MM.1S (cell line): ENCODE results near the gene HVCN1.

Source experiments
- EZH2phosphoT487 ChIP-seq: fragments of 300-600 bp; sonication (generic); IDR thresholded peaks from 2 replicates; pipeline ENCODE4 v1.6.1; 2018; ENCODE audit warnings: antibody characterized with exemption, low read length
- TF ChIP-seq, protein P1 (sequence below): fragments of 300-600 bp; sonication (generic); IDR thresholded peaks from 2 replicates; pipeline ENCODE4 v1.5.1; 2016; ENCODE audit warnings: antibody characterized with exemption, low read length, mixed read lengths

DNA sequence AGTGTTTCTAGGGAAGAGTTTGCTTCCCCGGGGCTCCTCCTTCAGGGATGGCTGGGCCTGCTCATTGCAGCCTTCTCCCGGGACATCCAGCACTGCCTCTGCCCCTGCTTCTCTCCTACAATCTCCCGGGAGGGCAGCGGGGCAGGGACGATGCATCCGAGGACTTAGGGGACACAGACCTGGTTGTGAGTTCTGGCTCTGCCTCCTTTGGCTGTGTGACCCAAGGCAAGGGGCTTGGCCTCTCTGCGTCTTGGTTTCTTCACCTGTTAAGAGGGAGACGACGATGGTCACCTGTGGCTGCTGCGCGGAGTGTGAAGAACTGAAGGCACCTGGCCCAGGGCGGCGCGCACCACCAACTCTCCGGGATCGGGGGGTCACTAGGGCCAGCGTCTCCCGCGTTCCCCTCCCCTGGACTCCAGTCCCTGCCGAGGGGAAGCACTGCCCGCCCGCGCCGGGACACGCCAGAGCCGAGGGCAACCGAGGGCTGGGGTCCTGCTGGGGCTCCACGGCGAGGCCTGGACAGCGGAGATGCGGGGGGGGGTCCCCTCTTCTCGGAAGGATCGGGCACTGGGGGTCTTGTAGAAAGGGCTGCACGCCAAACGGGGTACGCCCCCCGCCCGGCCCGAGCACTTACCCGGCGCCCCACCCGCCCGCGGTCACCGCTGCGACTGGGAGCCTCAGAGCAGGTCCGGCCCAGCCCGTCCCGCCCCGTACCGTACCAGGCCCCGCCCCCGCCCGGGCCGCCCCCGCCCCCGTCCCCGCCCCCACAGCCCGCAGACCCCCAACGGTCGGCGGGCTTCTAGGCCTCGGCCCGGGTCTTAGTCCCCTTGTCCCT lies at the start of gene HVCN1:
- TF ChIP-seq, protein P1, sequence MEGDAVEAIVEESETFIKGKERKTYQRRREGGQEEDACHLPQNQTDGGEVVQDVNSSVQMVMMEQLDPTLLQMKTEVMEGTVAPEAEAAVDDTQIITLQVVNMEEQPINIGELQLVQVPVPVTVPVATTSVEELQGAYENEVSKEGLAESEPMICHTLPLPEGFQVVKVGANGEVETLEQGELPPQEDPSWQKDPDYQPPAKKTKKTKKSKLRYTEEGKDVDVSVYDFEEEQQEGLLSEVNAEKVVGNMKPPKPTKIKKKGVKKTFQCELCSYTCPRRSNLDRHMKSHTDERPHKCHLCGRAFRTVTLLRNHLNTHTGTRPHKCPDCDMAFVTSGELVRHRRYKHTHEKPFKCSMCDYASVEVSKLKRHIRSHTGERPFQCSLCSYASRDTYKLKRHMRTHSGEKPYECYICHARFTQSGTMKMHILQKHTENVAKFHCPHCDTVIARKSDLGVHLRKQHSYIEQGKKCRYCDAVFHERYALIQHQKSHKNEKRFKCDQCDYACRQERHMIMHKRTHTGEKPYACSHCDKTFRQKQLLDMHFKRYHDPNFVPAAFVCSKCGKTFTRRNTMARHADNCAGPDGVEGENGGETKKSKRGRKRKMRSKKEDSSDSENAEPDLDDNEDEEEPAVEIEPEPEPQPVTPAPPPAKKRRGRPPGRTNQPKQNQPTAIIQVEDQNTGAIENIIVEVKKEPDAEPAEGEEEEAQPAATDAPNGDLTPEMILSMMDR = no peak
- TF ChIP-seq EZH2phosphoT487 = no peak
